Fibroblast of mammary gland (primary cell): ENCODE data around the gene CENPO.
A peak's percentile ranks its signal among the peaks of the same experiment; 100 is the strongest.

Experiments used
- DNase-seq: peaks from one replicate; pipeline ENCODE4 v3.0.0-alpha.2; 2010; ENCODE audit warnings: low read depth
- H3K4me3 ChIP-seq: 2 replicates; pipeline ENCODE4 v1.5.1; 2011; ENCODE audit warnings: low read depth, mild to moderate bottlenecking, low read length, moderate library complexity; ENCODE audit not compliant: control insufficient read depth
- TF ChIP-seq, protein P1 (sequence below): conservative IDR thresholded peaks from 2 replicates; pipeline ENCODE4 v1.5.1; 2011; ENCODE audit warnings: low read depth, low read length, inconsistent platforms; ENCODE audit not compliant: control insufficient read depth, insufficient read depth

Gene CENPO

DNA sequence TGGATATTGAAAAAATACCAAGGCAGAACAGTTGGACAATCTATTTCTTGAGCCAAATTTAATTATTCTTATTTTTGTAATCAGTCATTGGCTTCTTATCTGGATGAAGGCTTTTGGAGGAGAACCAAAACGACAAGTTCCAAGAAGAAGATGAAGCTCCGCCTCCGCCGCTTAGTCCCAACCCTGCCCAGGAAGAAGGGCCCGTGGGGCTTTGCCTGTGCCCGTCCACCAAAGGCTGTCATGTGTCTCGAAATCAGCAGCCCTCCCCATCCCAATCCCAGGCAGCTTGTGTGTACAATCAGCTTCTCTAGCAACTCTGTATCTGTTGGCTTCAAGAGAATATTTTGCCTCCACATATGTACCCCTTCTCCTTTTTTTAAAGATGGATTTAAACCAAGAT is 24.6 kb upstream of the CENPO start:
- TF ChIP-seq, protein P1, sequence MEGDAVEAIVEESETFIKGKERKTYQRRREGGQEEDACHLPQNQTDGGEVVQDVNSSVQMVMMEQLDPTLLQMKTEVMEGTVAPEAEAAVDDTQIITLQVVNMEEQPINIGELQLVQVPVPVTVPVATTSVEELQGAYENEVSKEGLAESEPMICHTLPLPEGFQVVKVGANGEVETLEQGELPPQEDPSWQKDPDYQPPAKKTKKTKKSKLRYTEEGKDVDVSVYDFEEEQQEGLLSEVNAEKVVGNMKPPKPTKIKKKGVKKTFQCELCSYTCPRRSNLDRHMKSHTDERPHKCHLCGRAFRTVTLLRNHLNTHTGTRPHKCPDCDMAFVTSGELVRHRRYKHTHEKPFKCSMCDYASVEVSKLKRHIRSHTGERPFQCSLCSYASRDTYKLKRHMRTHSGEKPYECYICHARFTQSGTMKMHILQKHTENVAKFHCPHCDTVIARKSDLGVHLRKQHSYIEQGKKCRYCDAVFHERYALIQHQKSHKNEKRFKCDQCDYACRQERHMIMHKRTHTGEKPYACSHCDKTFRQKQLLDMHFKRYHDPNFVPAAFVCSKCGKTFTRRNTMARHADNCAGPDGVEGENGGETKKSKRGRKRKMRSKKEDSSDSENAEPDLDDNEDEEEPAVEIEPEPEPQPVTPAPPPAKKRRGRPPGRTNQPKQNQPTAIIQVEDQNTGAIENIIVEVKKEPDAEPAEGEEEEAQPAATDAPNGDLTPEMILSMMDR: no peak
- no peak for DNase-seq
- H3K4me3 ChIP-seq: no peak overlapping the region

GRCh38 chr2:24771061-24771460 is 22.2 kb upstream of the CENPO start:
- DNase-seq: no peak
- TF ChIP-seq, protein P1: no peak
- H3K4me3 ChIP-seq: no peak overlapping the region

- TF ChIP-seq, protein P1: no peak
- DNase-seq: no peak
Observed at GRCh38 chr2:24771764-24772586, 21.2 kb upstream of the CENPO start.

DNA sequence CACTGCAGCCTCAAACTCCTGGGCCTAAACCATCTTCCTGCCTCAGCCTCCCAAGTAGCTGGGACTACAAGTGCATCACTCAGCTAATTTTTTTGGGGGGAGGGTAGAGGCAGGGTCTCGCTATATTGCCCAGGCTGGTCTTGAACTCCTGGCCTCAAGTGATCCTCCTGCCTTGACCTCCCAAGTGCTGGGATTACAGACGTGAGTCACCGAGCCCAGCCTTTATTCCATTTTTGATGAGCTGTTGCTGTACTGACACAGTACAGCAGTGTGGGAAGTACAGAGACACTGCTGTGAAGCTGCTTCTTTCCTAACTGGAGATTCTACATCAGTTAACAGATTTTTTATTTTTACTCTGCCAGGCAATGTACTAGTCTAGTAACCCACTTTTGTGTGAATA is 18.9 kb upstream of the CENPO start:
- no peak overlapping the region for H3K4me3 ChIP-seq
- TF ChIP-seq, protein P1: no peak

More at GRCh38 chr2:24771764-24772586, 21.2 kb upstream of the CENPO start:
- H3K4me3 ChIP-seq: no peak overlapping the region

DNA sequence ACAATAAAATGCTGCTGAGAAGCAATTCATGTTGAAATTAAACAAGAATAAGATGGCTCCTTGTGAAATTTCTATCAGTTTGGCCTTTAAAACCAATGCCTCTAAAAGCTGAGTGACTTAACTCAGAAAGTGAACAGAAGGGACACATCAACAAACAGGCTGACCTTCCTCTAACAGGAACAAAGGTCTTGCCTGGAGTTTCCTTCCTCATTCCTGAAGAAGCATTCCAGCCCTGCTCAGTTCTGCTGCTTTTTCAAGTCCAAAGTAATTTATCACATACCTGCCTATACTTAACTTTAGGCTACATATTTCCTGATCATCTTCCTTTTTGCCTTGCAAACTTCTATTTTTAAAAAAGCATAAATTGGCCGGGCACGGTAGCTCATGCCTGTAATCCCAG is 14.1 kb upstream of the CENPO start:
- DNase-seq: no peak
- TF ChIP-seq, protein P1: no peak
- H3K4me3 ChIP-seq: no peak overlapping the region

More for the DNA sequence above, 18.9 kb upstream of the CENPO start:
- peak; percentile 11 for DNase-seq

DNA sequence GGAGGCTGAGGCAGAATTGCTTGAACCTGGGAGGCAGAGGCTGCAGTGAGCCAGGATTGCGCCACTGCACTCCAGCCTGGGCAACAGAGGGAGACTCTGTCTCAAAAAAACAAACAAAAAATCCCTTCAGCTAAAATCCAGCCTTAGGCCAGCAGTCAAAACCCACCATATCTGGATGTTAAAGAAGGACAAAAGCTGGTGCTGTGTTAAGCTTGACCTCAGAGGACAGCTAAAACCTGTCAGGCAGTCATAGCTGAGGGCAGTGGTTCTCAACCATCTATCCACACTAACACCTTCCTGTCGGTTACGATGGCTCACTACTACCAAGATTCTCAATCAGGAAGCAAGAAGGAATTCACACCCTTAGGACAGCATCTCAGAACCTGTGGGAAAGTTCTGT is 9.6 kb upstream of the CENPO start:
- TF ChIP-seq, protein P1: no peak

More for the DNA sequence above, 9.6 kb upstream of the CENPO start:
- no peak for DNase-seq
- no peak overlapping the region for H3K4me3 ChIP-seq
